H1 (cell line): ENCODE measurements around the gene LILRB1. TPM values are rescaled to one million over a fixed set of nuclear protein-coding genes. Genes with fewer than 3 reads are reported as not detected.
"Not testable (repeated sequence)": the region's sequence is repeated elsewhere in the genome, so short reads cannot be mapped to it uniquely, and the experiment has no call there.

Experiments
- CTCF ChIA-PET: fragments of 300-600 bp; sonication (Branson Sonifier 250); formaldehyde crosslinking; loops from one replicate; lab custom pipeline; 2021; ENCODE audit not compliant: partially characterized antibody; lab: Charles Lee
- POLR2A ChIA-PET: fragments of 300-600 bp; sonication (Branson Sonifier 250); formaldehyde crosslinking; loops from one replicate; lab custom pipeline; 2021; ENCODE audit warnings: inconsistent platforms; ENCODE audit not compliant: partially characterized antibody; lab: Charles Lee
- DNase-seq, 2 experiments: peaks; one replicate each; pipeline versions ENCODE4 v3.0.0 to v3.0.0-alpha.2; 2010 to 2022; ENCODE audit warnings: low spot score in 2 of 2, low read depth in 1 of 2, mixed read lengths in 1 of 2
- FAIRE-seq: peaks from 2 replicates; lab custom pipeline; 2011; peaks lifted over from hg19 to GRCh38; lab: Jason Lieb, UNC
- H2AFZ ChIP-seq: 2 replicates; pipeline ENCODE4 v1.8.1; 2012; ENCODE audit warnings: low read length, inconsistent platforms
- H2AK5ac ChIP-seq: 2 replicates; pipeline ENCODE4 v1.6.1; 2013; ENCODE audit warnings: low read depth, low read length
- H2BK120ac ChIP-seq: replicated peaks from 2 replicates; pipeline ENCODE3; 2013; ENCODE audit warnings: low read depth, low read length, inconsistent platforms
- H2BK12ac ChIP-seq: 2 replicates; pipeline ENCODE4 v1.6.1; 2013; ENCODE audit warnings: low read depth, low read length
- H2BK15ac ChIP-seq: 2 replicates; pipeline ENCODE4 v1.6.1; 2013; ENCODE audit warnings: low read length
- H2BK20ac ChIP-seq: 2 replicates; pipeline ENCODE4 v1.6.1; 2013; ENCODE audit warnings: low read length
- H2BK5ac ChIP-seq: 2 replicates; pipeline ENCODE4 v1.6.1; 2013; ENCODE audit warnings: low read depth, low read length
- H3K14ac ChIP-seq: 2 replicates; pipeline ENCODE4 v1.6.1; 2013; ENCODE audit warnings: inconsistent platforms; ENCODE audit not compliant: insufficient read length
- H3K18ac ChIP-seq: 2 replicates; pipeline ENCODE4 v1.6.1; 2013; ENCODE audit warnings: low read length; ENCODE audit errors: extremely low read depth
- H3K23ac ChIP-seq: 2 replicates; pipeline ENCODE4 v1.6.1; 2013; ENCODE audit warnings: inconsistent platforms; ENCODE audit not compliant: insufficient read length
- H3K23me2 ChIP-seq: 2 replicates; pipeline ENCODE4 v1.6.1; 2013; ENCODE audit warnings: low read depth, low read length
- H3K27ac ChIP-seq: 2 replicates; pipeline ENCODE4 v1.6.1; 2011; ENCODE audit warnings: low read depth, low read length, inconsistent platforms
- H3K27me3 ChIP-seq, 4 experiments: replicated peaks in 1 of 4; 1 replicate in 1 of 4; 2 replicates in 3 of 4; pipeline versions ENCODE4 v1.6.1 to v1.8.1; 2011 to 2013; ENCODE audit warnings: low read length in 3 of 4, mild to moderate bottlenecking in 3 of 4, inconsistent platforms in 2 of 4, mixed read lengths in 2 of 4, moderate library complexity in 1 of 4; ENCODE audit not compliant: control insufficient read depth in 3 of 4, insufficient read depth in 3 of 4; ENCODE audit errors: extremely low read depth in 1 of 4
- H3K36me3 ChIP-seq, 4 experiments: 2 replicates each; pipeline versions ENCODE4 v1.6.1 to v1.8.1; 2011 to 2013; ENCODE audit warnings: mild to moderate bottlenecking in 4 of 4, low read length in 3 of 4, moderate library complexity in 2 of 4, control low read depth in 1 of 4, inconsistent platforms in 1 of 4; ENCODE audit not compliant: insufficient read depth in 4 of 4, control insufficient read depth in 2 of 4
- H3K4ac ChIP-seq: replicated peaks from 2 replicates; pipeline ENCODE3; 2013; ENCODE audit warnings: low read length, low read depth, mixed read lengths, inconsistent platforms; ENCODE audit not compliant: insufficient read length
- H3K4me1 ChIP-seq, 4 experiments: replicated peaks in 1 of 4; 1 replicate in 1 of 4; 2 replicates in 3 of 4; pipeline versions ENCODE4 v1.6.1 to v1.8.1; 2011 to 2013; ENCODE audit warnings: low read length in 3 of 4, inconsistent platforms in 2 of 4, mixed read lengths in 1 of 4; ENCODE audit not compliant: insufficient read depth in 4 of 4, control insufficient read depth in 3 of 4
- H3K4me2 ChIP-seq, 2 experiments: 2 replicates each; pipeline versions ENCODE4 v1.6.1 to v1.8.1; 2011 to 2013; ENCODE audit warnings: low read depth in 2 of 2, low read length in 2 of 2, control low read depth in 1 of 2, inconsistent platforms in 1 of 2, mild to moderate bottlenecking in 1 of 2; ENCODE audit not compliant: insufficient read depth in 1 of 2
- H3K4me3 ChIP-seq, 4 experiments: fragments of 200-600, 300-600 bp in 1 of 4; sonication (generic), shearing (Covaris generic), sonication (Bioruptor Twin) in 1 of 4; 2 replicates each; pipeline versions ENCODE4 v1.5.1 to v1.8.1; 2011 to 2016; ENCODE audit warnings: low read length in 4 of 4, low read depth in 3 of 4, control low read depth in 2 of 4, inconsistent platforms in 2 of 4, mild to moderate bottlenecking in 2 of 4, mixed read lengths in 1 of 4, moderate library complexity in 1 of 4; ENCODE audit not compliant: insufficient read depth in 2 of 4; ENCODE audit errors: extremely low read depth in 1 of 4
- H3K56ac ChIP-seq: replicated peaks from 2 replicates; pipeline ENCODE3; 2013; ENCODE audit warnings: low read depth, mild to moderate bottlenecking, mixed read lengths, low read length, inconsistent platforms; ENCODE audit not compliant: insufficient read length
- H3K79me1 ChIP-seq: 2 replicates; pipeline ENCODE4 v1.6.1; 2013; ENCODE audit warnings: low read depth, low read length, control low read depth
- H3K79me2 ChIP-seq, 2 experiments: 2 replicates each; pipeline versions ENCODE4 v1.6.1 to v1.8.1; 2012 to 2013; ENCODE audit warnings: low read length in 2 of 2, mild to moderate bottlenecking in 2 of 2, inconsistent platforms in 1 of 2; ENCODE audit not compliant: insufficient read depth in 2 of 2, control insufficient read depth in 1 of 2
- H3K9ac ChIP-seq, 4 experiments: replicated peaks in 1 of 4; 1 replicate in 1 of 4; 2 replicates in 3 of 4; pipeline versions ENCODE4 v1.6.1 to v1.8.1; 2011 to 2013; ENCODE audit warnings: low read depth in 3 of 4, low read length in 3 of 4, control low read depth in 2 of 4, mild to moderate bottlenecking in 2 of 4, moderate library complexity in 2 of 4, inconsistent platforms in 1 of 4; ENCODE audit errors: extremely low read depth in 1 of 4
- H3K9me3 ChIP-seq, 2 experiments: 2 replicates each; pipeline versions ENCODE4 v1.6.1 to v1.8.1; 2012 to 2013; ENCODE audit warnings: mild to moderate bottlenecking in 2 of 2, moderate library complexity in 2 of 2, control low read depth in 1 of 2, inconsistent platforms in 1 of 2, low read depth in 1 of 2, low read length in 1 of 2, mixed read lengths in 1 of 2; ENCODE audit not compliant: insufficient read depth in 2 of 2
- H4K20me1 ChIP-seq, 2 experiments: replicated peaks in 1 of 2; 2 replicates each; pipeline versions ENCODE3 to v1.8.1; 2011 to 2013; ENCODE audit warnings: inconsistent platforms in 2 of 2, low read length in 2 of 2, mild to moderate bottlenecking in 1 of 2; ENCODE audit not compliant: insufficient read depth in 2 of 2, control insufficient read depth in 1 of 2
- H4K5ac ChIP-seq: 2 replicates; pipeline ENCODE4 v1.6.1; 2013; ENCODE audit warnings: low read length, low read depth, mixed read lengths, inconsistent platforms; ENCODE audit not compliant: insufficient read length
- H4K8ac ChIP-seq: 2 replicates; pipeline ENCODE4 v1.8.0; 2013; ENCODE audit warnings: mild to moderate bottlenecking, moderate library complexity, low read length, inconsistent platforms; ENCODE audit not compliant: insufficient read depth; ENCODE audit errors: extremely low read depth
- H4K91ac ChIP-seq: replicated peaks from 2 replicates; pipeline ENCODE3; 2013; ENCODE audit warnings: low read length, mixed read lengths, inconsistent platforms; ENCODE audit not compliant: insufficient read length
- WGBS, 2 experiments: shearing (Covaris generic) in 1 of 2; methylation state at CpG; one replicate each; pipeline versions ENCODE4 v1.1.6 to v1.1.7; 2013 to 2015; ENCODE audit warnings: low lambda C conversion rate in 2 of 2, mixed read lengths in 2 of 2, inconsistent platforms in 1 of 2, low coverage in 1 of 2, missing lambda C conversion rate in 1 of 2; ENCODE audit not compliant: insufficient replicate concordance in 2 of 2, insufficient coverage in 1 of 2, insufficient read length in 1 of 2; ENCODE audit errors: extremely low coverage in 1 of 2, missing lambda C conversion rate in 1 of 2; 5-methylcytosine and 5-hydroxymethylcytosine counted together
- polyA plus RNA-seq, 7 experiments: library from polyadenylated mRNA; depleted of rRNA in 3 of 7; stranded (reverse) in 5 of 7; unstranded in 2 of 7; fragments of >200 nt in 5 of 7; fragments of 200-250 nt in 2 of 7; gene quantifications; 1 replicate in 5 of 7; 2 replicates in 1 of 7; 4 replicates in 1 of 7; pipeline versions ENCODE4 v1.2.1 to v1.2.3, GENCODE V29; 2011 to 2013; ENCODE audit warnings: missing spikeins in 2 of 7, mixed read lengths in 2 of 7
- total RNA-seq: library from RNA; stranded (reverse); fragmentation: NEBNext Ultra II Directional; extraction: Animal tissue kit (Norgen Biotek cat#: 25700); gene quantifications from 2 replicates; pipeline ENCODE4 v1.2.1, GENCODE V29; 2021

The LILRB1 gene
- total and polyA plus RNA-seq, 2 of the 8 experiments (the other 6 are each of a cell fraction or from before 2014, with no cell fraction given), result not detected

DNA sequence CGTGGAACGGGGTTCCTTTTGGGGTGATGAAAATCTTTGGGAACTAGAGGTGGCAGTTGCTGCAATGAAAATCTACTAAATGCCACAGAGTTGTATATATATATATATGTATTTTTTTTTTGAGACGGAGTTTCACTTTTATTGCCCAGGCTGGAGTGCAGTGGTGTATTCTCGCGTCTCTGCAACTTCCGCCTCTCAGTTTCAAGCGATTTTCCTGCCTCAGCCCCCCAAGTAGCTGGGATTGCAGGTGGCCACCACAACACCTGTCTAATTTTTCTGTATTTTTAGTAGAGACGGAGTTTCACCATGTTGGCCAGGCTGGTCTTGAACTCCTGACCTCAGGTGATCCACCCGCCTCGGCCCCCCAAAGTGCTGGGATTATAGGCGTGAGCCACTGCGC lies 51.3 kb downstream of the LILRB1 start:
- H2BK5ac ChIP-seq, POLR2A ChIA-PET, H3K79me2 ChIP-seq, H4K8ac ChIP-seq, H2AK5ac ChIP-seq, H3K4me1 ChIP-seq, H3K18ac ChIP-seq, H3K4ac ChIP-seq, H2BK15ac ChIP-seq, H3K14ac ChIP-seq, H2BK20ac ChIP-seq, H2AFZ ChIP-seq, H2BK120ac ChIP-seq, H2BK12ac ChIP-seq, H3K9ac ChIP-seq, FAIRE-seq, H3K36me3 ChIP-seq, H4K91ac ChIP-seq, DNase-seq, H4K20me1 ChIP-seq, H3K27ac ChIP-seq, H3K4me2 ChIP-seq, H3K23ac ChIP-seq, H4K5ac ChIP-seq, H3K4me3 ChIP-seq, H3K56ac ChIP-seq, H3K27me3 ChIP-seq, H3K23me2 ChIP-seq, H3K79me1 ChIP-seq: not testable (repeated sequence)
- WGBS, 2 experiments, result 84% methylated on average over 12 of the region's 12 CpGs; no CpG with 5 or more reads in 1 of the 2 experiments
- peaks cover 41 to 65% of the 10 kb centered on the region in 2 experiments for H3K9me3 ChIP-seq
- CTCF ChIA-PET, result interaction anchor here (0.6 to 0.7 kb wide), 2 partner anchors 25 to 1241 kb away, joined by 3 to 4 read pairs; no protein-coding TSS in a partner anchor
